HuH-7.5 (cell line): ENCODE data around the gene LARP4.
A peak's percentile ranks its signal among the peaks of the same experiment; 100 is the strongest.
"Not testable (repeated sequence)": the region's sequence is repeated elsewhere in the genome, so short reads cannot be mapped to it uniquely, and the experiment has no call there.

ENCODE experiments used
- DNase-seq: peaks from one replicate; pipeline ENCODE4 v3.0.0; 2011; ENCODE audit warnings: low spot score

LARP4 gene

DNA sequence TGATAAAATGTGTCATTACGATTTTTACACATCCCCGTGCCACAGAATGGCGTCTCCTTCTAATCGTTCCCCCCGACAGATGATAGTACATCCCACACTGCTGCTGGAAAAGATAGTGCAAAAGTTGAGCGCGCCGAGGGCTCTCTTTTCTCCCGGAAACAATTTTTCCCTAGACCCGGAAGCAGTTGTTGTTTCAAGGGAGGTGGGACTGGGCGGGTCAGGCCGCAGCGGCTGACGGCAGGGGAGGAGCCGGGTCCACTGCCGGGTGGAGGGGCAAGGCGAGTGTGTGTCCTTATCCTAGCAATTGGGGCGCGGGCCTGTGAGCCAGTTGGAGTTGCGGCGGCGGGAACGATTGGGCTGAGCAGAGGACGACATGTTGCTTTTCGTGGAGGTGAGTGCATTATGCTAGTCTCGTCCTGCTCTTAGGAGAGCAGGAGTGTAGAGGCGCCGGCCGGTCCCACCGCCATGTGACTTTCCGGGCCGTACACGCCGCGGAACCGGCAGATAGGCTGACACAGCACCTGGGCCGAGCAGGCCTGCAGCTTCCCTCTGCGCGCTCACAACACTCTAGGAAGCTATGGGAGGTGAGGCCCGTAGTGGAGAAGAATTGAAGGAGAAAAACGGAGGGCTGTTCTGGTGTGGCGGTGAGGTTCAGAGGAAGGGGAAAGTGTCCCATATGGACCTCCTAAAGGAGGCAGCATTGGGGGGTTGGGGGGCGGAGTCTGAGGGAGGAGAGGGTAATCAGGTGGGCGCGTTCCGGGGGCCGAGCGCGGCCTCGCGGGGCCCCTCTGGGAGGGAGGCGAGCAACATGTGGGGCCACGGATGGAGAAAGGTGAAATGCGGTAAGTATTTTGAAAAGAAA lies at the start of gene LARP4:
LARP4 (plus strand) TSS at position 248 of the 862 bp plus-strand sequence; CDS start at position 374, 126 bp downstream.
- peak; percentile 85 for DNase-seq

DNA sequence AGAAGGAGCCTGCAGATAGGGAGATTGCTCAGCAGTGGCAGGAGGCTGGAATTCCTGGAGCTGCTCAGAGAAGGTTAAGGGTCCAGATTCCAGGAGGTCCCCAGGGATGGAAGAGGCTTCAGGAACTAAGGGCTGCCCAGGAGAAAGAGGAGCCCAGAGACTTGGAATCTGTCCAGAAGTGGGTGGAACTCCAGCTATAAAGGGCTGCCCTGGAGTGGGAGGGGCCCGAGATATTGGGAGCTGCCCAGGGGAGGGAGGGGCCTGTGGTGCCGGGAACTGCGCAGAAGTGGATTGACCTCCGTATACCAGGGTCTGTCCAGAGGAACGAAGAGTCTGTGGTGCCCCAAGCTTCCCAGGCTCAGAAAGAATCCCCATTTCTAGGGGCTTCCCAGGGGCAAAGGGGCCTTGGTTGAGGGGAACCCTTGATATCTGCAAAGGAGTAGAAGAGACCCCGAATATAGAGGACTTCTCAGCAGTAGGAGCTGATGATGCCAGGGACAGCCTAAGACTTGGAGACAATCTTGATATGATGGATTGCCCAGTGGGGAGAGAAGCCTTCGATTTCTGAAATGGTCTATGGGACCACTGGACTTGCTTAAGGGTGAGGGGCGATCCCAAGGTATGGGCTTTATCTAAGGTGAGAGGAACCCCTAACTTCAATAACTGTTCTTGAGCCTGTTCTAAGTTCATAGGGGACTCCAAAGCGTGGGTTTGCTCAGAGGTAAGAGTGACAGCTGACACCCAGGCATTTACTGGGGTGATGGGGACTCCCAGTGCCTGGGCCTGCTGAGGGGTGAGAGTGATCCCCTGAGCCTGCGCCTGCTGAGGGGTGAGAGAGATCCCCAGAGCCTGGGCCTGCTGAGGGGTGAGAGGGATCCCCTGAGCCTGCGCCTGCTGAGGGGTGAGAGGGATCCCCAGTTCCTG lies 49.3 kb upstream of the LARP4 start:
- no peak for DNase-seq

DNA sequence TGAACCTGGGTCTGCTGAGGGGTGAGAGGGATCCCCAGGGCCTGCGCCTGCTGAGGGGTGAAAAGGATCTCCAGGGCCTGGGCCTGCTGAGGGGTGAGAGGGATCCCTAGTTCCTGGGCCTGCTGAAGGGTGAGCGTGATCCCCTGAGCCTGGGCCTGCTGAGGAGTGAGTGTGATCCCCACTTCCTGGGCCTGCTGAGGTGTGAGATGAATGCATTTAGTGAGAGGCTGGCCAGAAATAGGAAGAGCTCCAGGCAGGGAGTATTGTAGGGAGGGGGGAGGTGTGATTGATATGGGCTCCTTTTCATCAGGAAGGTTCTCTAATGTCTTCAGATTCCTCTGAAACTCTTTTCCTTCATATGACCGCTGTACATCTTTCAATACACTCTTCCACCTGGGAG lies 47.3 kb upstream of the LARP4 start:
- DNase-seq: no peak

DNA sequence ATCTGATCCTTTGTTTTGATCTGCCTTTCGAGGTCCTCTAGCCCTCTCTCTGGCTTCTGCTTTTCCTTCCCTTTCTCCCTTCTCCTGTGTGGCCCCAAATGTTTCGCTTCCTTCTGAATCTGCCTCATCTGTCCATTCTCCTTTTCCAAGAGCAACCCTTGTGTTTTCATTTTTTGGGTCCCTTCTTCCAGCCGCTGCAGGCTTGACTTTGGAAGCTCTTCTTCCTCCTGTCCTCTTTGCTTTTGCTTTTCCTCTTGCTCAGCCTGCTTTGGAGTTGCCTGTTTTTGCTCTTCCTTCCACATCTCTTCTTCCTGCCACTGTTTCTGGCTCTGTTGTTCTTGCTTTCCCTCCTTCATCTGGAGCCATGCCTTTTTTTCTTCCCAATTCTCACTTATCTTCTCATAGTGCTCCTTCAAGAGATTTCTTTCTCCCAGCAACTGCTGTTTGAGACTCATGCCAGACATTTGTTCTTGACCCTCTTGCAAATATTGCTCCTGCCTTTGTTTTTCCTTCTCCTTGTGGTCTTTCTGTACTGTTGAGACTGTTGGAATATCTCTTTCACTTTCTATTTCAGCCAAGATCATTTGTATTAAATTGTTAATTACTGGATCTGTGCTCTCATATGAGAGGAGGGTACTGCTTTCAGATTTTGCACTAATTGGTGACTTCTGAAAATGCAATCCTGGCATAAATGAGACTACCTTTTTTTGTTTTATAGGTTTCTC lies 46.7 kb upstream of the LARP4 start:
- DNase-seq: no peak

DNA sequence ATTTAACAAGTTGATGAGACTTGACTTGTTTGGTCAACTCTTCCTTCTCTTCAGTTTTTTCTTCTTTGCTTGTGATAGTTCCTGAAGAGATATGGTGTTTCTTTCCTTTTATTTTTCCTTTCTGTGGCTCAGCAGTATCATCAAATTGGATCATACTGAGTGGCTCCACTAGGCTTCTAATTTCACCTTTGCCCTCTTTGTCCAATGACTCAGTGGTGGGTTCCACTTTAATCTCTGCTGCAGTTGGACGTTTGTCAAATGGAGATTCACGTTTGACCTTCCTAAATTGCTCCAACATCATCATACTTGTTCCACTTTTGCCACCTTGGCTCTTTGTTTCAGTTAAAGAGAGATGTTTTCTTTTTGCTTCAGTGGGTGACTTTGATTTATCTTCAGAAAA lies 45.8 kb upstream of the LARP4 start:
- no peak for DNase-seq

DNA sequence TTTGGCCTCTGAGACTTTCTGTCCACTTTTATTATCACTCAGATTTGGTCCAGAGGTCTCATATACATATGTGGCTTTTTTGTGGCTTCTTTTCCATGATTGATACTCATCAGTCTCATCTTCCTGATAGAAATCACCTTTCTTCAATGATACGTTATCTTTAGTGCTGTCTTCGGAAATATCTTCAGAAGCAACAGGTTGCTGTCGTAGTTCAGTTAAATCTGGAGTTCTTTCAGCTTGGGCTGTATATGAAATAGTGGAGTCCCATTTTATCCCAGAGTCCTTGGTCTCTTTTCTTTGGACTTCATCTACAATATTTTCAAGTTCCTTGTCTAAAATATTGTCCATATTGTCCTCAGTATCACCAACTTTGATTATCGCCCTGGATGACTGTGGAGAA lies 45.3 kb upstream of the LARP4 start:
- no peak for DNase-seq

DNA sequence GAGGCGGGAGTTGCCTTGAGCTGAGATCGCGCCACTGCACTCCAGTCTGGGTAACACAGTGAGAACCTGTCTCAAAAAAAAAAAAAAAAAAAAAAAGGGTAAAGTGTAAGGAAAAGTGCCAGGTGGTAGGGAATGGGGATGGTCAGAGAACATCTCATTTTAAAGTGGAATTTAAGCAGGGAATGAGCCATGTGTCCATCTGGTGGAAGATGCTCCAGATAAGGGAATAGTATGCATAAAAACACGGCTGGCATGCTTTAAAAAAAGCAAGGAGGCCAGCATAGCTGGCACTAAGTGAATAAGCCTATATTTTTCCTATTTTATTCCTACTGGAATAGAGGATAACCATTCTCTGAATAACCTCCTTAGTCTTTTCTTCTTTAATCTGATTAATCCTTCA lies 38.0 kb upstream of the LARP4 start:
- DNase-seq: no peak

DNA sequence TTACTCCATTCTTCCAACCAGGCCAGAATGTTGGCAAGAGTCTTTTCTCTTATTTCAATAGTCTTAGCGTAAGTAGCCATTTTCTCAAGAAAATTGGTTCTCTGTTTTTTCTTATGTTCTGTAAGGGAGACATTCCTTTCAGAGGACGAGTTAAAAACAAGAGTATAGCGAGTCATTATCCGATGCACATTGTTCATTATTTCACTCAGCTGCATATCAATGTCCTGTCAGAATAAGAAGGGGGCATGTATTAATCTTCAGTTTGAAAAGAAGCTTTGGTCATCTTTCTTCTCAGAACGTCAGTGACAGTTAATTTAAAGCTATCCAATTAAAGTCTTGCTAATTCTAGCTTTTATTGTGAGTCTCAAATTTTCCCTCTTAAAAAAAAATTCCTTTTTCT lies 37.5 kb upstream of the LARP4 start:
- no peak for DNase-seq

DNA sequence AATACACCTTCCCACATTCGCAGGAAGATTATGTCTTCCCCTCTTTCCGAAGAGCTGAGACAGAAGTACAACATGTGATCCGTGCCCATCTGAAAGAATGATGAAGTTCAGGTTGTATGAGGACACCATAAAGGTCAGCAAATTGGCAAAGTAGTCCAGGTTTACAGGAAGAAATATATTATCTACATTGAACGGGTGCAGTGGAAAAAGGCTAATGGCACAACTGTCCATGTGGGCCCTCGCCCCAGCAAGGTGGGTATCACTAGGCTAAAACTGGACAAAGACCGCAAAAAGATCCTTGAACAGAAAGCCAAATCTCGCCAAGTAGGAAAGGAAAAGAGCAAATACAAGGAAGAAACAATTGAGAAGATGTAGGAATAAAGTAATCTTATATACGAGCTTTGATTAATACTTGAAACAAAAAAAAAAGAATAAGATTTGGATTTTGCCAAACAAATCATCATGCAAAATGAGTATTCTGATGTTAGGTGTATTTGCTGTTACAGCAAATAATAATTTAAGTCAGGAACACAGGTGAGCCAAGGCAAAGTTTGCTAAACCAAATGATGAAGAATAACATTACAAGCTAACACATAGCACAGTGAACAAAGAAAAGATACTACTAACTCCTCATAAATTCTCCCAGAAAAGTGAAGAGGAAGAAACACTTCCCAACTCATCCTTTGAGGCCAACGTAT lies 34.8 kb upstream of the LARP4 start:
- DNase-seq: no peak

DNA sequence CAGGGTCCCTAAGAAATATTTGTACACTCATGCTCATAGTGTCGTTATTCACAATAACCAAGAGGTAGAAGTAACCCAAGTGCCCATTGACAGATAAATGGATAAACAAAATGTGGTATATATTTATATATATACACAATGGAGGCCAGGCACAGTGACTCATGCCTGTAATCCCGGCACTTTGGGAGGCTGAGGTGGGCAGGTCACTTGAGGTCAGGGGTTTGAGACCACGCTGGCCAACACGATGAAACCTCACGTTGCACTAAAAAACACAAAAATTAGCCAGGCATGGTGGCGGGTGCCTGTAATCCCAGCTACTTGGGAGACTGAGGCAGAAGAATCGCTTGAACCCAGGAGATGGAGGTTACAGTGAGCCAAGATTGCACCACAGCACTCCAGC lies 30.0 kb upstream of the LARP4 start:
- not testable (repeated sequence) for DNase-seq

DNA sequence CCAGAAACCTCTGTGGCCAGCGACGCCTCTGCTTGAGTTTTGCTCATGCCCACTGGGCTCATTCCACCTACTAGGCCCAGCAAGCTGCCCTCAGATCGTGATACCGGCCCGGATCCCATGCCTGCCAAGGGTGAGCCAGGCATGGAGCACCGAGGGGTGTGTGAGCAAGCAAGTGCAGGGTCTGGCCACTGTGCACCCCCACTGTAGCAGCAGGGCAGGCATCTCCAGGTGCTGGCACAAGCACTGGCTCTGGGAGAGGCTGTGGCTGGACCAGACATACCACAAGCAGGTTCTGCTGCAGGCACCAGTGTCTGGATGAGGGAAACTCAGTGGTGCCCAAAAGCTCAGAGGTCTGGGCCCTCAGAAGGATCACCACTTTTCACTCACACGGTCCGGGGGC lies 24.9 kb upstream of the LARP4 start:
- DNase-seq: no peak

DNA sequence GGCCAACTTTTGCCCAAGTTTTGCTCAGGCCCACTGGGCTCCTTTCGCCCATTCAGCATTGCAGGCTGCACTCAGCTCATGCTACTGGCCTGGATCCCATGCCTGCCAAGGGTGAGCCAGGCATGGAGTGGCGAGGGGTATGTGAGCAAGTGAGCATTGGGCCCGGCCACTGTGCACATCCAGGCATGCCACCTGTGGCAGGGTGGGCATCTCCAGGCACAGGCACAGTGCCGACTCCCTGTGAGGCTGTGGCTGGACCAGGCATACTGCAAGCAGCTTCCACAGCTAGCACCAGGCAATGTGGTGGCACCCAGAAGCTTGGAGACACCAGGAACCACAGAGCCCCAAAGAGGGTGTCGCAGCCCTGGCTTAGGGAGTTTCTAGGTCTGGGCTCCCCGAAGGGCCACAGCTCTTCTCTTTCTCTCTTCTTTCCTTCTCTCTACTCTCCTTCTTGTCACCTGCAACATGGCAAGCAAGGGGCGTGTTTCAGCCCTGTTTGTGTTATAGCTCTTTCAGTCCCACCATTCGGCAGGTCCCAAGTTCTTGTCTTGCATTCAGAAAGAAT lies 19.8 kb upstream of the LARP4 start:
- DNase-seq: no peak

DNA sequence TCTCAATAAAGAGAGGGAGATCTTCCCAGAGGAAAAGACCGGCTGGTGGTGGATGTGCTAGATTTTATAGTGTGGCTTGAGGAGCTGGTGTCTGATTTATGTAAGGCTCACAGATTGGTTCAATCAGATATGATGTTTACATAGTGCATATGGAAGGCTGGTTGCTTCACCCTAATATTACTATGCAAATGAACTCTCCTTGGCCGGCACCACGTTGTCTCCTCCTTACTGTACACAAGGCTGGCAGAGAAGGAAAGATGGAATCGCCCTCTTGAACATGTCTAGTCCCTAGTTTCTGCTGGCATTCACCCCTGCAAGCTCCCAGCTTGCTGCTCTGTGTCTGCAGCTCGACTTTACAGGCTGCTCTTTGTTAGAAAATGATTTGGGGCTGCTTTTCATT lies 13.2 kb upstream of the LARP4 start:
- no peak for DNase-seq

DNA sequence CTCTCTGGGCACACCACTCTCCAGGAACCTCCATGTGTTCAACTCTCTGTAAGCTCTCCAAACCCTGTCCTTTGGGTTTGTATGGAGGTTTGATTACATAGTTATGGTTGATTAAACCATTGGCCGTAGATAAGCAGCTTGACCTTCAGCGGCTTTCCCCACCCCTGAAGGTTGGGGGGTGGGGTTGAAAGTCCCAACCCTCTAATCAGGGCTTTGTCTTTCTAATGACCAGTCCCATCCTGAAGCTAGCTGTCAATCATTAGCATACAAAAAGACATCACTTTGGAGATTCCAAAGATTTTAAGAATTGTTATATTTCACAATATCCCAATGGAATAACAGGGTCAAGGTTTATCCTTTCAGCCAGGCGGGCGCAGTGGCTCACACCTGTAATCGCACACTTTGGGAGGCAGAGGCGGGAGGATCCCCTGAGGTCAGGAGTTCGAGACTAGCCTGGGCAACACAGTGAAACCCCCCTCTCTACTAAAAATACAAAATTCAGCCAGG lies 12.7 kb upstream of the LARP4 start:
- no peak for DNase-seq

DNA sequence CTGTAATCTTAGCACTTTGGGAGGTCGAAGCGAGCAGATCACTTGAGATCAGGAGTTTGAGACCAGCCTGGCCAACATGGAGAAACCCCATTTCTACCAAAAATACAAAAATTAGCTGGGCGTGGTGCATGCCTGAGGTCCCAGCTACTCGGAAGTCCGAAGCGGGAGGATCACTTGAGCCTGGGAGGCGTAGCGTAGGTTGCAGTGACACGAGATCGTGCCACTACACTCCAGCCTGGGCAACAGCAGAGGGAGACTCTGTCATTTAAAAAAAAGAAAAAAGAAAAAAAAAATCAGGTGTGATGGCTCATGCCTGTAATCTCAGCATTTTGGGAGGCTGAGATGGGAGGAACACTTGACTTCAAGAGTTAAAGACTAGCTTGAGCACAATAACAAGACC lies 11.9 kb upstream of the LARP4 start:
- not testable (repeated sequence) for DNase-seq

DNA sequence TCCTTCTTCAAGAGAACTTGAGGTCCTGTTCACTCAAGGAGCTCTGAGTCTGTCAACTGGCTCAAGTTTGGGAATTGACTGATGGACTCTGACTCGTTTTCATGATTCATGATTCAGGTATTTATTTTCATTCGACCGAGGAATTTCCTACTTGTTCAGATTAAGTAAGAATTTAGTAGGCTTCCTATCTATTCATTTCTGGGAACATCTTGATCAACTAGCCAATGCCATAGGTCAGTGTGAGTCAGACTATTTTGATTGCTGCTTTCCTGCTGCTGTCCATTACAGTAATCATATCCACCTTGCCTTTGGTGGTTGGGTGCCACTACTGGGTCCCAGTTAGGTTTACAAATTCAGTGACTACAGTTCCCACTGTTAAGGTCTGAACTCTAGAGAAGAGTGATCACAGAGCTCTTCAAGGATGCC lies 10.4 kb upstream of the LARP4 start:
- no peak for DNase-seq

DNA sequence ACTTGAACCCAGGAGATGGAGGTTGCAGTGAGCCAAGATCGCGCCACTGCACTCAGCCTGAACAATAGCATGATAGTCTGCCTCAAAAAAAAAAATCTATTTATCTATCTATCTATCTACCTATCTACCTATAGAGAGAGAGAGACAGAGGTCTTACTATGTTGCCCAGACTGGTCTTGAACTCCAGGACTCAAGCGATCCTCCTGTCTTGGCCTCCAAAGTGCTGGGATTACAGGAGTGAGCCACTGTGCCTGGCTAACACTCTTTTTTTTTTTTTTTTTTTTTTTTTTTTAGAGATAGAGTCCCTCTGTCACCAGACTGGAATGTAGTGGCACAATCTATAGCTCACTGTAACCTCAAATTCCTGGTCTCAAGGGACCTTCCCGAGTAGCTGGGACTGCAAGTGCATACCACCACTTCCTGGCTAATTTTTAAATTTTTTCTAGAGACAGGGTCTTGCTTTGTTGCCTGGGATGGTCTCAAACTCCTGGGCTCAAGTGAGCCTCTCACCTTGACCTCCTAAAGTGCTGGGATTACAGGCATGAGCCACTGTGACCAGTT lies 6.1 kb upstream of the LARP4 start:
- DNase-seq: no peak

DNA sequence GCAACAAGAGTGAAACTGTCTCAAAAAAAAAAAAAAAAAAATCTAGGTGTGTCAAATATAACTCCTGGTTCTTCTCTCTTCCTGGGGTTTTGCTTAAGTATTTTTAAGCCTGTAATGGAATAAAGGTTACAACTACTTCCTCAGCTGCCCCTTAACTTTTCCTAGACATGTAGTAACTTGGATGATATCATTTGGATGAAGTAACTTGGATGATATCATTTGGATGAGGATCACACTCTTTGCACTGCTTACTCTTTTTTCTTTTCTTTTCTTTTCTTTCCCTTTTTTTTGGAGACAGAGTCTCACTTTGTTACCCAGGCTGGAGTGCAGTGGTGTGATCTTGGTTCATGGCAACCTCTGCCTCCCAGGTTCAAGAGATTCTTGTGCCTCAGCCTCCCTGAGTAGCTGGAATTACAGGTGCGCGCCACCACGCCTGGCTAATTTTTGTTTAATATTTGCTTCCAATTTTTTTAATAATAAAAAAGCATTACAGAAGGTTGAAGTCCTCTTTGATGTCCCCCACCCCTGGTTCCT lies 3.5 kb upstream of the LARP4 start:
- no peak for DNase-seq

DNA sequence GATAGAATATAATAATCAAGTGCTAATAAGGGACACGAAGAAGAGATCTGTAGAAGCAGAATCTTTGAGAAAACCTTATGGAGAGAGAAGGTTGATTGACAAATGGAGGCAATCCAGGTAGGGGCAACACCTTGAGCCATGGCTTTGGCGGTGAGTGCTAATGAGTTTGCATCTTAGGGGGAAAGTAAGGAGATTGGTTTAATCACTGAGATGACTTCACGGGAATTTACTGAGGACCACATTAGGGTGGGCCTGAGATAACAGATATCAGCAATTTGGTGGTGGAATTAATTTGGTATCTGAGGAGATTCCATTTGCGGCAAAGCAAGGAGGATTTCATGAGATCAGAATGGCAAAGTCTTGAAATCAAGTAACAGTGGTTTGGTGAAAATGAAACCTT lies 1.8 kb upstream of the LARP4 start:
- DNase-seq: no peak

DNA sequence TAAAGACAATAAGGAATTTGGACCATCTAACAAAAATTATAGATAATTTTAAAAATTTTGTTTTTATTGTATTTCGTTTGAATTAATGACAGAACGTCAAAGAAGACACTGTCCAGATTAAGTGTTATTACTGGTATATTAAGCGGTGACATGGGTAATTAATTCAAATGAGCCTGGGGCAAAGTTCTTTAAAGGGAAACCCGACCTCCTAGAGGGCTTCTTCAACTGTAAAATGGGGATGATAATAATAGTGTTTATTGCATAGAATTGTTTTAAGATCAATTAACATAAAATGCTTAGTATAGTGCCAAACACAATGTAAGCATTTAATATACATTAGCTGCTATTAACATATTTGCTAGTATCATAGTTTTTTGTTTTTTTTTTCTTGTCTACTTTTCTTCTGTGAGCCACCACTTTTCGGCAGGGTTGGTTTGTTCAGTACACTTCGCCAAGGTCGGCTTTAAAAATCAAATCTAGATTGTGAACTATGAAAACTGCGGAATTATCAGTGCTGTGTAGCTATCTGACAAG lies 514 bp upstream of the LARP4 start:
- no peak for DNase-seq
